Mesodermal cell (in vitro differentiated cells): ENCODE results near the gene SMIM27. TPM values are rescaled to one million over a fixed set of nuclear protein-coding genes. Genes with fewer than 3 reads are reported as not detected.
"Not testable (repeated sequence)": the region's sequence is repeated elsewhere in the genome, so short reads cannot be mapped to it uniquely, and the experiment has no call there.

Source experiments
- H3K27ac ChIP-seq: 2 replicates; pipeline ENCODE4 v1.7.0; 2013; ENCODE audit warnings: mild to moderate bottlenecking, low read depth, low read length, moderate library complexity; ENCODE audit not compliant: severe bottlenecking
- H3K36me3 ChIP-seq: 2 replicates; pipeline ENCODE4 v1.7.1; 2013; ENCODE audit warnings: mild to moderate bottlenecking, low read length, moderate library complexity; ENCODE audit not compliant: control insufficient read depth, insufficient read depth
- H3K4me1 ChIP-seq: one replicate; pipeline ENCODE4 v1.7.1; 2013; ENCODE audit warnings: mild to moderate bottlenecking, low read length; ENCODE audit not compliant: insufficient read depth, control insufficient read depth, poor library complexity, severe bottlenecking
- H3K4me3 ChIP-seq: 2 replicates; pipeline ENCODE4 v1.7.0; 2013; ENCODE audit warnings: low read length, control low read depth, mild to moderate bottlenecking; ENCODE audit not compliant: insufficient read depth, poor library complexity, severe bottlenecking; ENCODE audit errors: extremely low read depth
- H3K9me3 ChIP-seq: 2 replicates; pipeline ENCODE4 v1.7.1; 2013; ENCODE audit warnings: mild to moderate bottlenecking, low read length, moderate library complexity; ENCODE audit not compliant: control insufficient read depth
- WGBS, 2 experiments: methylation state at CpG; one replicate each; pipeline ENCODE4 v1.1.5; 2013; ENCODE audit warnings: missing lambda C conversion rate in 2 of 2; ENCODE audit not compliant: insufficient coverage in 2 of 2; 5-methylcytosine and 5-hydroxymethylcytosine counted together
- polyA plus RNA-seq, 2 experiments: library from polyadenylated mRNA; stranded (reverse); fragments of 50-300 nt; gene quantifications; one replicate each; pipeline ENCODE4 v1.2.3, GENCODE V29; 2013

SMIM27 gene
- 30.8 TPM for polyA plus RNA-seq (2013, experiment 1 of 2)
- 29.3 TPM for polyA plus RNA-seq (2013, experiment 2 of 2)

GRCh38 chr9:32552172-32552872 is at the start of gene SMIM27, which contains the start of gene TOPORS:
Gene SMIM27 (plus strand): TSS chr9:32552327. CDS start chr9:32552435, 108 bp downstream.
Gene TOPORS (minus strand): TSS chr9:32552586. CDS start chr9:32552436, 150 bp downstream.
- H3K27ac ChIP-seq, result peak within 1 kb of the TSS; percentile 93
- peak within 1 kb of the TSS; percentile 77 for H3K4me3 ChIP-seq
- WGBS, 2 experiments, result 0 to 1% methylated on average over 31 to 37 of the region's 46 CpGs
- H3K9me3 ChIP-seq, result no peaks in the 10 kb centered on the region
- H3K36me3 ChIP-seq, result peaks cover 15% of the 10 kb centered on the region
- H3K4me1 ChIP-seq, result no peaks in the 10 kb centered on the region

GRCh38 chr9:32502464-32502863 is 49.7 kb upstream of the SMIM27 start:
- WGBS, 2 experiments, result 77 to 82% methylated on average over 2 to 3 of the region's 4 CpGs
- Histone ChIP-seq H3K4me1 (no peaks in the 10 kb centered on the region), H3K4me3 (no peak overlapping the region), H3K36me3 (no peaks in the 10 kb centered on the region), H3K9me3 (no peaks in the 10 kb centered on the region), H3K27ac (no peak overlapping the region)

GRCh38 chr9:32503008-32503407 is 49.1 kb upstream of the SMIM27 start:
- Histone ChIP-seq H3K27ac (no peak overlapping the region), H3K4me3 (no peak overlapping the region), H3K9me3 (no peaks in the 10 kb centered on the region), H3K36me3 (no peaks in the 10 kb centered on the region), H3K4me1 (no peaks in the 10 kb centered on the region)
- WGBS, 2 experiments, result 61 to 77% methylated on average over 3 of the region's 3 CpGs

DNA sequence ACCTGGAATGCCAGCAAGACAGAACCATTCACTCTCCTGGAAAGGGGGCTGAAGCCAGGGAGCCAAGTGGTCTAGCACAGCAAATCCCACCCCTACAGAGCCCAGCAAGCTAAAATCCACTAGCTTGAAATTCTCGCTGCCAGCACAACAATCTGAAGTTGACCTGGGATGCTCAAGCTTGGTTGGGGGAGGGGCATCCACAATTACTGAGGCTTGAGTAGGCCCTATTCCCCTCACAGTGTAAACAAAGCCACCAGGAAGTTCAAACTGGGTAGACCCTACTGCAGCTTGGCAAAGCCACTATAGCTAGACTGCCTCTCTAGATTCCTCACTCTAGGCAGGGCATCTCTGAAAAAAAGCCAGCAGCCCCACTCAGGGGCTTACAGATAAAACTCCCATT is 43.4 kb upstream of the SMIM27 start:
- Histone ChIP-seq H3K4me3 (no peak overlapping the region), H3K9me3 (no peaks in the 10 kb centered on the region), H3K36me3 (no peaks in the 10 kb centered on the region), H3K27ac (no peak overlapping the region), H3K4me1 (no peaks in the 10 kb centered on the region)
- 70% methylated on average over 1 of the region's 1 CpG; no CpG with 5 or more reads in 1 of the 2 experiments for WGBS, 2 experiments

DNA sequence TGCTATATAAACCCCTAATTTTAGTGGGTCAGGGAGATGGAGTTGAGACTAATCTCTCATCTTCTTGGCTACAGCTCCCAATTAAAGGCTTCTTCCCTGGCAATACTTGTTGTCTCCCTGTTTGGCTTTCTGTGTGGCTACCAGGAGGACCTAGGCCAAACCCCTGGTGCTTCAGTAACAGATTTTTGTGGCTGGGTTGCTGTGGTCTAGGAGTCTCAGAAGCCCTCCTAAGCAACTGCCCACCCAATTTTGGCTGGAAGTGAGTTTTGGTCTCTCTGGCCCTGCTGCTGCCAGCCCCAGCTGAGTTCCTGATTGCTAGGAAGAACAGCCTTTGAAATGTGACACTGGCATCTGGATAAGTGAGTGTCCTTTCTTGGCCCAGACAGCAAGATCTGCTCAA is 35.9 kb upstream of the SMIM27 start:
- Histone ChIP-seq H3K9me3 (peaks cover 10% of the 10 kb centered on the region), H3K4me3 (no peak overlapping the region), H3K27ac (no peak overlapping the region), H3K36me3 (no peaks in the 10 kb centered on the region), H3K4me1 (no peaks in the 10 kb centered on the region)

GRCh38 chr9:32518276-32518675 is 33.9 kb upstream of the SMIM27 start:
- Histone ChIP-seq H3K4me1 (no peaks in the 10 kb centered on the region), H3K36me3 (no peaks in the 10 kb centered on the region), H3K4me3 (no peak overlapping the region), H3K27ac (no peak overlapping the region), H3K9me3 (peaks cover 10% of the 10 kb centered on the region)
- 100% methylated on average over 1 of the region's 1 CpG; no CpG with 5 or more reads in 1 of the 2 experiments for WGBS, 2 experiments

DNA sequence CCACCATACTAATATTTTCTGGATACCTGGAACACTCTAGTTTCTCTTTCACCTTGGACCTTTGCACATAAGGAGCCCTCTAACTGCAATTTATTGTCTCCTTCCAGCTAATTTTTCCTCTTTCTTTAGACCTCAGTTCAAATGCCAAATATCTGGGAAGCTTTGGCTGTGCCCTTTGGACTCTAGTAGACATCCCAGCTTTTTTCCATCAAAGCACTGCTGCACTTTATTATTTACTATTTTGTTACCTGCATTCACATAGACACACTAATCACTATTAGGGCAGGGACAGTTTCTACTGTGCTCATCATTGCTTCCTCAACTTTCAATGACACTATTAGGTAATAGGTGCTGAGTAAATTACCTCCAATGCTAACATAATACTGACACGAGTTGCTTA is 28.2 kb upstream of the SMIM27 start:
- H3K4me1 ChIP-seq, result peaks cover 7% of the 10 kb centered on the region
- H3K4me3 ChIP-seq, result no peak overlapping the region
- WGBS, 2 experiments, result no CpG with 5 or more reads among the region's 1 CpG
- no peak overlapping the region for H3K27ac ChIP-seq
- H3K9me3 ChIP-seq, result peaks cover under 1% of the 10 kb centered on the region
- no peaks in the 10 kb centered on the region for H3K36me3 ChIP-seq

- not testable (repeated sequence) for H3K9me3 ChIP-seq, H3K4me1 ChIP-seq, H3K36me3 ChIP-seq, H3K4me3 ChIP-seq, H3K27ac ChIP-seq
- 92 to 93% methylated on average over 9 to 10 of the region's 11 CpGs for WGBS, 2 experiments
Measured at GRCh38 chr9:32524558-32524891, 27.6 kb upstream of the SMIM27 start.

- no peaks in the 10 kb centered on the region for H3K9me3 ChIP-seq
- no peak overlapping the region for H3K27ac ChIP-seq
- peak overlapping the region; percentile 56 for H3K4me3 ChIP-seq
- 90 to 93% methylated on average over 20 to 21 of the region's 22 CpGs for WGBS, 2 experiments
- no peaks in the 10 kb centered on the region for H3K36me3 ChIP-seq
- H3K4me1 ChIP-seq, result peaks cover 7% of the 10 kb centered on the region
Measured at GRCh38 chr9:32524892-32525708, 27.0 kb upstream of the SMIM27 start.

GRCh38 chr9:32525709-32526030 is 26.5 kb upstream of the SMIM27 start:
- peaks cover 7% of the 10 kb centered on the region for H3K4me1 ChIP-seq
- H3K36me3 ChIP-seq, result no peaks in the 10 kb centered on the region
- H3K4me3 ChIP-seq, result peak overlapping the region; percentile 56
- H3K9me3 ChIP-seq, result no peaks in the 10 kb centered on the region
- WGBS, 2 experiments, result 8% methylated on average over 2 of the region's 4 CpGs; no CpG with 5 or more reads in 1 of the 2 experiments
- H3K27ac ChIP-seq, result peak overlapping the region; percentile 76
